Measurements from ENCODE around the gene MTNR1B.

Gene MTNR1B

GRCh38 chr11:92975285-92975684, 5.8 kb downstream of the MTNR1B start:
- Histone ChIP-seq H3K4me1 (ENCODE audit: control insufficient read depth in 5 of 5, insufficient read depth in 5 of 5, low read length in 5 of 5) (peaks cover 0 to 3% (median 0%) of the 10 kb centered on the region in 5 donors), H3K27me3 (ENCODE audit: control insufficient read depth in 5 of 5, insufficient read depth in 4 of 5, low read length in 5 of 5) (peaks cover 0 to 5% (median 0%) of the 10 kb centered on the region in 5 donors), H3K36me3 (ENCODE audit: control insufficient read depth in 5 of 5, insufficient read depth in 5 of 5, low read length in 5 of 5) (no peaks in the 10 kb centered on the region), H3K27ac (ENCODE audit: low read depth, low read length) (no peak overlapping the region), H3K4me3 (ENCODE audit: low read depth in 1 of 5, low read length in 5 of 5) (no peak overlapping the region), H3K9ac (ENCODE audit: low read length in 5 of 5) (no peak overlapping the region), H3K9me3 (ENCODE audit: control insufficient read depth in 5 of 5, low read length in 5 of 5) (no peaks in the 10 kb centered on the region)

GRCh38 chr11:92976681-92977080, 7.2 kb downstream of the MTNR1B start:
- Histone ChIP-seq H3K4me3 (ENCODE audit: low read depth in 1 of 5, low read length in 5 of 5) (no peak overlapping the region), H3K9ac (ENCODE audit: low read length in 5 of 5) (no peak overlapping the region), H3K27ac (ENCODE audit: low read depth, low read length) (no peak overlapping the region), H3K4me1 (ENCODE audit: control insufficient read depth in 5 of 5, insufficient read depth in 5 of 5, low read length in 5 of 5) (peaks cover 0 to 3% (median 0%) of the 10 kb centered on the region in 5 donors), H3K27me3 (ENCODE audit: control insufficient read depth in 5 of 5, insufficient read depth in 4 of 5, low read length in 5 of 5) (peaks cover 0 to 3% (median 0%) of the 10 kb centered on the region in 5 donors), H3K9me3 (ENCODE audit: control insufficient read depth in 5 of 5, low read length in 5 of 5) (no peaks in the 10 kb centered on the region), H3K36me3 (ENCODE audit: control insufficient read depth in 5 of 5, insufficient read depth in 5 of 5, low read length in 5 of 5) (no peaks in the 10 kb centered on the region)

GRCh38 chr11:92977401-92977800, 8.0 kb downstream of the MTNR1B start:
- no peaks in the 10 kb centered on the region for H3K9me3 ChIP-seq (ENCODE audit: control insufficient read depth in 5 of 5, low read length in 5 of 5)
- no peak overlapping the region for H3K4me3 ChIP-seq (ENCODE audit: low read depth in 1 of 5, low read length in 5 of 5)
- no peak overlapping the region for H3K9ac ChIP-seq (ENCODE audit: low read length in 5 of 5)
- H3K36me3 ChIP-seq (ENCODE audit: control insufficient read depth in 5 of 5, insufficient read depth in 5 of 5, low read length in 5 of 5) = no peaks in the 10 kb centered on the region
- H3K4me1 ChIP-seq (ENCODE audit: control insufficient read depth in 5 of 5, insufficient read depth in 5 of 5, low read length in 5 of 5) = peaks cover 0 to 3% (median 0%) of the 10 kb centered on the region in 5 donors
- H3K27me3 ChIP-seq (ENCODE audit: control insufficient read depth in 5 of 5, insufficient read depth in 4 of 5, low read length in 5 of 5) = peaks cover 0 to 3% (median 0%) of the 10 kb centered on the region in 5 donors
- H3K27ac ChIP-seq (ENCODE audit: low read depth, low read length) = no peak overlapping the region

- H3K4me3 ChIP-seq (ENCODE audit: low read depth in 1 of 5, low read length in 5 of 5) = no peak overlapping the region
- H3K4me1 ChIP-seq (ENCODE audit: control insufficient read depth in 5 of 5, insufficient read depth in 5 of 5, low read length in 5 of 5) = peaks cover 0 to 3% (median 0%) of the 10 kb centered on the region in 5 donors
Observed at GRCh38 chr11:92978271-92979111, 9.0 kb downstream of the MTNR1B start.

GRCh38 chr11:92979176-92979575, 9.7 kb downstream of the MTNR1B start:
- H3K27me3 ChIP-seq (ENCODE audit: control insufficient read depth in 5 of 5, insufficient read depth in 4 of 5, low read length in 5 of 5) = peaks cover 0 to under 1% (median 0%) of the 10 kb centered on the region in 5 donors
- H3K9ac ChIP-seq (ENCODE audit: low read length in 5 of 5) = no peak overlapping the region
- H3K9me3 ChIP-seq (ENCODE audit: control insufficient read depth in 5 of 5, low read length in 5 of 5) = no peaks in the 10 kb centered on the region
- H3K4me3 ChIP-seq (ENCODE audit: low read depth in 1 of 5, low read length in 5 of 5) = no peak overlapping the region
- H3K27ac ChIP-seq (ENCODE audit: low read depth, low read length) = no peak overlapping the region
- H3K36me3 ChIP-seq (ENCODE audit: control insufficient read depth in 5 of 5, insufficient read depth in 5 of 5, low read length in 5 of 5) = no peaks in the 10 kb centered on the region
- peaks cover 0 to 3% (median 0%) of the 10 kb centered on the region in 5 donors for H3K4me1 ChIP-seq (ENCODE audit: control insufficient read depth in 5 of 5, insufficient read depth in 5 of 5, low read length in 5 of 5)

More at GRCh38 chr11:92978271-92979111, 9.0 kb downstream of the MTNR1B start:
- no peak overlapping the region for H3K9ac ChIP-seq (ENCODE audit: low read length in 5 of 5)
- peaks cover 0 to 3% (median 0%) of the 10 kb centered on the region in 5 donors for H3K27me3 ChIP-seq (ENCODE audit: control insufficient read depth in 5 of 5, insufficient read depth in 4 of 5, low read length in 5 of 5)
- H3K9me3 ChIP-seq (ENCODE audit: control insufficient read depth in 5 of 5, low read length in 5 of 5) = no peaks in the 10 kb centered on the region
- H3K36me3 ChIP-seq (ENCODE audit: control insufficient read depth in 5 of 5, insufficient read depth in 5 of 5, low read length in 5 of 5) = no peaks in the 10 kb centered on the region
- no peak overlapping the region for H3K27ac ChIP-seq (ENCODE audit: low read depth, low read length)

GRCh38 chr11:92980312-92980711, 10.9 kb downstream of the MTNR1B start:
- H3K4me3 ChIP-seq (ENCODE audit: low read depth in 1 of 5, low read length in 5 of 5) = no peak overlapping the region
- no peak overlapping the region for H3K27ac ChIP-seq (ENCODE audit: low read depth, low read length)
- peaks cover 0 to 3% (median 0%) of the 10 kb centered on the region in 5 donors for H3K27me3 ChIP-seq (ENCODE audit: control insufficient read depth in 5 of 5, insufficient read depth in 4 of 5, low read length in 5 of 5)
- no peaks in the 10 kb centered on the region for H3K9me3 ChIP-seq (ENCODE audit: control insufficient read depth in 5 of 5, low read length in 5 of 5)
- H3K36me3 ChIP-seq (ENCODE audit: control insufficient read depth in 5 of 5, insufficient read depth in 5 of 5, low read length in 5 of 5) = no peaks in the 10 kb centered on the region
- H3K9ac ChIP-seq (ENCODE audit: low read length in 5 of 5) = no peak overlapping the region
- peaks cover 0 to 3% (median 0%) of the 10 kb centered on the region in 5 donors for H3K4me1 ChIP-seq (ENCODE audit: control insufficient read depth in 5 of 5, insufficient read depth in 5 of 5, low read length in 5 of 5)

GRCh38 chr11:92981508-92982043, 12.1 kb downstream of the MTNR1B start:
- H3K9me3 ChIP-seq (ENCODE audit: control insufficient read depth in 5 of 5, low read length in 5 of 5) = no peaks in the 10 kb centered on the region
- no peak overlapping the region for H3K9ac ChIP-seq (ENCODE audit: low read length in 5 of 5)
- H3K4me1 ChIP-seq (ENCODE audit: control insufficient read depth in 5 of 5, insufficient read depth in 5 of 5, low read length in 5 of 5) = peaks cover 0 to 3% (median 0%) of the 10 kb centered on the region in 5 donors
- H3K36me3 ChIP-seq (ENCODE audit: control insufficient read depth in 5 of 5, insufficient read depth in 5 of 5, low read length in 5 of 5) = no peaks in the 10 kb centered on the region
- H3K27me3 ChIP-seq (ENCODE audit: control insufficient read depth in 5 of 5, insufficient read depth in 4 of 5, low read length in 5 of 5) = peaks cover 0 to 3% (median 0%) of the 10 kb centered on the region in 5 donors
- H3K27ac ChIP-seq (ENCODE audit: low read depth, low read length) = no peak overlapping the region
- H3K4me3 ChIP-seq (ENCODE audit: low read depth in 1 of 5, low read length in 5 of 5) = no peak overlapping the region

GRCh38 chr11:92986585-92986984, 17.1 kb downstream of the MTNR1B start:
- Histone ChIP-seq H3K9ac (ENCODE audit: low read length in 5 of 5) (no peak overlapping the region), H3K4me1 (ENCODE audit: control insufficient read depth in 5 of 5, insufficient read depth in 5 of 5, low read length in 5 of 5) (no peaks in the 10 kb centered on the region), H3K27me3 (ENCODE audit: control insufficient read depth in 5 of 5, insufficient read depth in 4 of 5, low read length in 5 of 5) (peaks cover 0 to 3% (median 0%) of the 10 kb centered on the region in 5 donors), H3K27ac (ENCODE audit: low read depth, low read length) (no peak overlapping the region), H3K9me3 (ENCODE audit: control insufficient read depth in 5 of 5, low read length in 5 of 5) (peaks cover 0 to 10% (median 0%) of the 10 kb centered on the region in 5 donors), H3K4me3 (ENCODE audit: low read depth in 1 of 5, low read length in 5 of 5) (no peak overlapping the region), H3K36me3 (ENCODE audit: control insufficient read depth in 5 of 5, insufficient read depth in 5 of 5, low read length in 5 of 5) (no peaks in the 10 kb centered on the region)

GRCh38 chr11:92993004-92993403, 23.6 kb downstream of the MTNR1B start:
- Histone ChIP-seq H3K36me3 (ENCODE audit: control insufficient read depth in 5 of 5, insufficient read depth in 5 of 5, low read length in 5 of 5) (no peaks in the 10 kb centered on the region), H3K4me1 (ENCODE audit: control insufficient read depth in 5 of 5, insufficient read depth in 5 of 5, low read length in 5 of 5) (no peaks in the 10 kb centered on the region), H3K27ac (ENCODE audit: low read depth, low read length) (no peak overlapping the region), H3K9ac (ENCODE audit: low read length in 5 of 5) (no peak overlapping the region), H3K4me3 (ENCODE audit: low read depth in 1 of 5, low read length in 5 of 5) (no peak overlapping the region), H3K9me3 (ENCODE audit: control insufficient read depth in 5 of 5, low read length in 5 of 5) (peaks cover 0 to 10% (median 0%) of the 10 kb centered on the region in 5 donors), H3K27me3 (ENCODE audit: control insufficient read depth in 5 of 5, insufficient read depth in 4 of 5, low read length in 5 of 5) (no peaks in the 10 kb centered on the region)

Data from subcutaneous abdominal adipose tissue (tissue), 5 donors.